ENCODE measurements around the gene ERICH6.
"Not testable (repeated sequence)": the region's sequence is repeated elsewhere in the genome, so short reads cannot be mapped to it uniquely, and the experiment has no call there.

Gene ERICH6

GRCh38 chr3:150681057-150681456 is 22.7 kb downstream of the ERICH6 start:
- no peak for DNase-seq

GRCh38 chr3:150680562-150680961 is 23.2 kb downstream of the ERICH6 start:
- DNase-seq = no peak

- DNase-seq = no peak
These were observed 28.1 kb downstream of the ERICH6 start for GRCh38 chr3:150675587-150675986.

GRCh38 chr3:150673966-150674365 is 29.8 kb downstream of the ERICH6 start:
- no peak for DNase-seq

- no peak for DNase-seq
These were observed 37.6 kb downstream of the ERICH6 start for GRCh38 chr3:150666167-150666566.

GRCh38 chr3:150663461-150663860 is 40.3 kb downstream of the ERICH6 start:
- no peak for DNase-seq

- DNase-seq = no peak
These were observed 41.1 kb downstream of the ERICH6 start for GRCh38 chr3:150662410-150663200.

GRCh38 chr3:150656316-150656715 is 47.4 kb downstream of the ERICH6 start:
- DNase-seq = no peak

GRCh38 chr3:150653110-150653561 is 50.6 kb downstream of the ERICH6 start:
- no peak for DNase-seq

- no peak for DNase-seq
These were observed 63.5 kb downstream of the ERICH6 start for GRCh38 chr3:150640256-150640655.

GRCh38 chr3:150639262-150639661 is 64.5 kb downstream of the ERICH6 start:
- no peak for DNase-seq

- DNase-seq = no peak
These were observed 67.5 kb downstream of the ERICH6 start for GRCh38 chr3:150636258-150636657.

- no peak for DNase-seq
These were observed 68.2 kb downstream of the ERICH6 start for GRCh38 chr3:150635526-150635925.

- no peak for DNase-seq
These were observed 68.6 kb downstream of the ERICH6 start for GRCh38 chr3:150635076-150635475.

- DNase-seq = no peak
These were observed 72.1 kb downstream of the ERICH6 start for GRCh38 chr3:150631515-150632221.

- no peak for DNase-seq
These were observed 76.2 kb downstream of the ERICH6 start for GRCh38 chr3:150627557-150627956.

- DNase-seq = no peak
These were observed 77.4 kb downstream of the ERICH6 start for GRCh38 chr3:150626148-150626930.

- no peak for DNase-seq
These were observed 79.8 kb downstream of the ERICH6 start for GRCh38 chr3:150623945-150624344.

GRCh38 chr3:150622955-150623354 is 80.8 kb downstream of the ERICH6 start:
- DNase-seq = not testable (repeated sequence)

- no peak for DNase-seq
These were observed 83.6 kb downstream of the ERICH6 start for GRCh38 chr3:150620002-150620689.

- DNase-seq = no peak
These were observed 89.8 kb downstream of the ERICH6 start for GRCh38 chr3:150613709-150614480.

GRCh38 chr3:150613034-150613433 is 90.7 kb downstream of the ERICH6 start:
- no peak for DNase-seq
